ENCODE results near the gene ADAMTS9.

Gene ADAMTS9, protein sequence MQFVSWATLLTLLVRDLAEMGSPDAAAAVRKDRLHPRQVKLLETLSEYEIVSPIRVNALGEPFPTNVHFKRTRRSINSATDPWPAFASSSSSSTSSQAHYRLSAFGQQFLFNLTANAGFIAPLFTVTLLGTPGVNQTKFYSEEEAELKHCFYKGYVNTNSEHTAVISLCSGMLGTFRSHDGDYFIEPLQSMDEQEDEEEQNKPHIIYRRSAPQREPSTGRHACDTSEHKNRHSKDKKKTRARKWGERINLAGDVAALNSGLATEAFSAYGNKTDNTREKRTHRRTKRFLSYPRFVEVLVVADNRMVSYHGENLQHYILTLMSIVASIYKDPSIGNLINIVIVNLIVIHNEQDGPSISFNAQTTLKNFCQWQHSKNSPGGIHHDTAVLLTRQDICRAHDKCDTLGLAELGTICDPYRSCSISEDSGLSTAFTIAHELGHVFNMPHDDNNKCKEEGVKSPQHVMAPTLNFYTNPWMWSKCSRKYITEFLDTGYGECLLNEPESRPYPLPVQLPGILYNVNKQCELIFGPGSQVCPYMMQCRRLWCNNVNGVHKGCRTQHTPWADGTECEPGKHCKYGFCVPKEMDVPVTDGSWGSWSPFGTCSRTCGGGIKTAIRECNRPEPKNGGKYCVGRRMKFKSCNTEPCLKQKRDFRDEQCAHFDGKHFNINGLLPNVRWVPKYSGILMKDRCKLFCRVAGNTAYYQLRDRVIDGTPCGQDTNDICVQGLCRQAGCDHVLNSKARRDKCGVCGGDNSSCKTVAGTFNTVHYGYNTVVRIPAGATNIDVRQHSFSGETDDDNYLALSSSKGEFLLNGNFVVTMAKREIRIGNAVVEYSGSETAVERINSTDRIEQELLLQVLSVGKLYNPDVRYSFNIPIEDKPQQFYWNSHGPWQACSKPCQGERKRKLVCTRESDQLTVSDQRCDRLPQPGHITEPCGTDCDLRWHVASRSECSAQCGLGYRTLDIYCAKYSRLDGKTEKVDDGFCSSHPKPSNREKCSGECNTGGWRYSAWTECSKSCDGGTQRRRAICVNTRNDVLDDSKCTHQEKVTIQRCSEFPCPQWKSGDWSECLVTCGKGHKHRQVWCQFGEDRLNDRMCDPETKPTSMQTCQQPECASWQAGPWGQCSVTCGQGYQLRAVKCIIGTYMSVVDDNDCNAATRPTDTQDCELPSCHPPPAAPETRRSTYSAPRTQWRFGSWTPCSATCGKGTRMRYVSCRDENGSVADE (N-terminal part only)

DNA sequence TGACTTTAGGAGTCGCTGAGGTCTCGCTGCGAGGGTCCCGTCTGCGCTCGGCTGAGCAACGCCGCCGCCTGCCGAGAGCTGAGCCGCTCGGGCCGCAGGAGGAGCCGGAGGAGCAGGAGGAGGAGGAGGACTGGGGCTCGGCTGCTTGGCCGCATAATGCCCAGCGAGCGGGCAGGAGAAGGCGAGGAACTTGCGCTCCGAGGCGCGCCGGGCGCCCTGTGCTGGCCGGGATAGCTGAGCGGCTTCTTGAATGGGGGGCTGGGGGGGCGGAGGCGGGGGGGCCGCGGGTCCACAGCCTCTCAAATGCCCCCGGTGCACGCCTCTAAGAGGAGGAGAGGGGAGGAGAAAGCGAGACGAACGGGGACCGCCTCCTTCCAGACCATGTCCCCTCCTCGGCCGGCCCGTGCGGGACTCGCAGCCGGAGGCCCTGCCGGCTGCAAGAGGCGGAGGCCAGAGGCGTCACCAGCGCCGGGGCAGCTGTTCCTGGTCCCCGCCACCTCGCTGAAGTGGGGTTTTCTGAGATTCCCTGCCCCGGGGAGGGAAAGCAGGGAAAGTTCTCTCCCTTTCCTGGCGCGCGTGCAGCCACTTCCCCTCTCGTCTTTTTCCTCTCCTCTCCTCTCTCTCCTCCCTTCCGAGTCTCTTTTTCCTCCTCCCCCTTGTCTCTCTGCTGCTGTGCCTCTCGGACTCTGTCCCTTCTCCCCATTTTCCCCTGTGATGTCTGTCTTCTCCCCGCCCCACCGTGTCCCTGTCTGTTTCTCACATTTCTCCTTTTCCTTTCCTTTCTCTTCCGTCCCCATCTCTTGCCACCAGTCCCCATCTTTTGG lies at the start of gene ADAMTS9:
ADAMTS9 (minus strand) TSS at position 220 of the 824 bp plus-strand sequence. CDS start 343 bp downstream, outside the sequence.
- no peak for ATAC-seq

DNA sequence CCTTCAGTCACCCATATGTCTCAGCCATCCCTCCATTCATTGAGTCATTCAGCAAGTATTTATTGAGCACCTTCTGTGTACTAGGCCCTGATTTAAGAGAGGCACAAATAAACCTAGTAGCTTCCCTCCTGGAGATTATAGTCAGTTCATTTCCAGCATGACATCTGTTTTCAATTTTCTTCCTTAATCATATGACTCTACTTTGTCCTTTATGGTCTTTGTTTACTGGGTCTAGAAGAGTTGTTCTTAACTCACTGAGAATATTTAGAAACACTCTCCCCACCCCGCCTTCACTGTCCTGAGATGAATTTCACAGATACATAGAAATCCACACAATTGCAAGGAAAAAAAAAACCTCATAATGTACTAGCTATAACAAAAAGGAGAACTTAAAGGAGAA lies 44.8 kb upstream of the ADAMTS9 start:
- ATAC-seq, result no peak

GRCh38 chr3:64730681-64731080 lies 42.9 kb upstream of the ADAMTS9 start:
- no peak for ATAC-seq

- ATAC-seq, result no peak
Observed at GRCh38 chr3:64728994-64729393, 41.2 kb upstream of the ADAMTS9 start.

DNA sequence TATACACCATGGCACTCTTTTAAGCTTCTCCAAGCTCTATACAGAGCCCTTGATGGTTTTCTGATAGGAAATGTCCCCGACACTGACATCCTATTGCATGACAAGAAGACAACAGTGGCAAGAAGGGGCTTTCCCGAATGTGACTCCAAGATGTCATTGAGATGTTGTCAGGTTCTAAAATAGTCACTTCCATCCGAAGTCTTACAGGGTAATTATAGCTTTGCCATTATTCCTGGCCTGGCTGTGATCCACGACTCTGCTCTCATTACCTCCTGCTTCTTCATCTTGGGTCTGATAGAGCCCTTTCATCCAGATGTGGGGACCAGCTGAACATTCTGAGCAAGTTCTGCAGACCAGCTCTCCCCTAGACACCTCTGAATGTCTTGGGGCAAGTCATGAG lies 40.6 kb upstream of the ADAMTS9 start:
- no peak for ATAC-seq

- ATAC-seq, result no peak
Observed at GRCh38 chr3:64726414-64727090, 38.8 kb upstream of the ADAMTS9 start.

- no peak for ATAC-seq
Observed at GRCh38 chr3:64718976-64719375, 31.2 kb upstream of the ADAMTS9 start.

GRCh38 chr3:64717872-64718613 lies 30.2 kb upstream of the ADAMTS9 start:
- no peak for ATAC-seq

DNA sequence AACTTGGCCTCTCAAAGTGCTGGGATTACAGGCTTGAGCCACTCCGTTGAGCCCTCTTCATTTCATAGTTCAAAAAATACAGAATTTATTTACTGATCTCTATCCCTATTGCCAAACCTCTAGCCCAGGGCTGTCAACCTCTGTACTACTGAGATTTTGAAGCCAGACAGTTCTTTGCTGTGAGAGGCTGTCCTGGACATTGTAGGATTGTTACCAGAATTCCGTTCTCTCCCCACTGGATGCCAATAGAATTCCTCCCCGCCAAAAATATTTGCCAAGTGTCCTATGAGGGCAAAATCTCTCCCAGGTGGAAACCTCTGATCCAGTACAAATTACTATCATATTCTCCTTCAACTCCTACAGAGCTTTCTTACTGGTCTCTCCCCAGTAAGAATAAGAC lies 29.6 kb upstream of the ADAMTS9 start:
- ATAC-seq, result no peak

GRCh38 chr3:64716110-64716710 lies 28.4 kb upstream of the ADAMTS9 start:
- ATAC-seq, result no peak

DNA sequence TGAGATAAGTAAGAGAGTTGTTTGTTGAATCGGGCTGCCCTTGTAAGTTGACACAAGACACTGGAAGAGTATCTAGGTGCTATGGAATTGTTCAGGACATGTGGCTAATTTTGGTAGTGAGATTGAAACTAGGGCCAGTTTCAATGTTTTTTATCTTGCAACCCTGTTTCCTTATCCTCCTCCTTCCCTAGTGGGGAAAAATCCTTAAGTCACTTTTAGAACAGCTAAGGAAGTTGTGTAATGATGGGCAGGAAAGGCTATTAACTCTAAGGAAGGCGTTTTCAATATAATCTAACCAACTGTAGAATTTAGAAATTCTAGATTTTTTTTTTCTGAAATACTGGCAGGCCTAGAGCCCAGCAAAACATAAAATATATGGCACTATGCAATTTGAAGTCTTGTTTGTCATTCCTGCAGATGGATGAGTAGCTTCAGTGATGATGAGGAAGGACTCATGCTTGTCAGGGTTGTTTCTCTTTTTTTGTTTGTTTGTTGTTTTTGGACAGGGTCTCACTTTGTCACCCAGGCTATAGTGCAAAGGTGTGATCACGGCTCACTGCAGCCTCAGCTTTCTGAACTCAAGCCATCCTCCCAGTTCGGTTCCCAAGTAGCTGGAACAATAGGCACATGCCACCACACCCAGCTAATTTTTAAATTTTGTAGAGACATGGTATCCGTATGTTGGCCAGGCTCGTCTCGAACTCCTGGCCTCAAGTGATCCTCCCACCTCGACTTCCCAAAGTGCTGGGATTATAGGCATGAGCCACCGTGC lies 27.6 kb upstream of the ADAMTS9 start:
- ATAC-seq, result no peak

DNA sequence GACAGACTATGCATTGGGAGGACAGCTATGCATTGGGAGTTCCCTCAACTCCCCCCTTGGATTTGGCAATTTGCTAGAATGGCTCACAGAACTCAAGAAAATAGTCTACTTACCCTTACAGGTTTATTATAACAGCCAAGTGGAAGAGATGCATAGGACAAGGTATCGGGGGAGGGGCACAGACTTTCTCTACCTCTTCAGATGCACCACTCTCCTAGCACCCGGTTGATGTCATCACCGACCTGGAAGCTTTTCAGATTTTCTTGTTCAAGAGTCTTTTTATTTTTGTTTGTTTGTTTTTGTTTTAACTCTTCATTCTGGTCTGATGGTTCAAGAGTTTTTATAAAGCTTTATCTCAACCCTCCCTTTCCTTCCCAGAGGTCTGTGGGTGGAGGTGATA lies 20.7 kb upstream of the ADAMTS9 start:
- no peak for ATAC-seq

- no peak for ATAC-seq
Observed at GRCh38 chr3:64705946-64706345, 18.1 kb upstream of the ADAMTS9 start.

DNA sequence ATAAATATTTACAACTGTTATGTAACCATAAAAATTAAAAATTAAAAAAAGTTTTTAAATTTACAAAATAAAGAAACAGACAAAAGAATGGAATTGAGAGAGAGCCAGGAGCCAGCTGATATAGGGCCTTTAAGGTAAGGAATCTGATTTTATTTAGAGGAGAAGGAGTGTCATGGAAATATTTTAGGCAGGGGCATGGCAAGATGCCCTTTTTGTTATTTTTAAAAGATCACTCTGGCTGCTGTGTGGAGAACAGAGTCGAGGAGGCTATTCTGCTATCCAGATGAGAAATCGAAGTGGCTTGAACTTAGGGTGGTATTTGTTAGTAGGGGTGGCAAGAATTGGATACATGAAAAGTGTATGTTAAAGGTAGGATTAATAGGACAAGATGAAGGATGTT lies 9.1 kb upstream of the ADAMTS9 start:
- no peak for ATAC-seq

GRCh38 chr3:64694114-64694513 lies 6.3 kb upstream of the ADAMTS9 start:
- no peak for ATAC-seq

- ATAC-seq, result no peak
Observed at GRCh38 chr3:64693031-64693430, 5.2 kb upstream of the ADAMTS9 start.

DNA sequence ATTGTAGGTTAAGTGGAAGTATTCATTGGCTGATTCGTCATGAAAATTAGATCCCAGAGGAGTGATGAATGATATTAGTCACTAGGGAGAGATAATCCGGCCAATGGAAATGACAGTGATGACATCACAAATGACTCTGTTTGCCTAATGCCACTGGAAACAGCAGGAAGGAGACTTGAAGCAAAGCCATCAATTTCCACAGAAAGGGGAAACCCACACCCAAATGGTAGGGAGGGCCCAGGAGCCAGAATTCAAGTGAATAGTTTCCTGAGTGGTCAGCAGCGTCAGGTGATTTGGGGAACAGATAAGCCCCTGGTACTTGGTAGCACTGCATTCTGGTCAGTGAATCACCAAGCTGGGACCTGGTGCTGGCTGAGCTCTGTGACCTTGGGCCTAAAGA lies 3.3 kb upstream of the ADAMTS9 start:
- no peak for ATAC-seq

DNA sequence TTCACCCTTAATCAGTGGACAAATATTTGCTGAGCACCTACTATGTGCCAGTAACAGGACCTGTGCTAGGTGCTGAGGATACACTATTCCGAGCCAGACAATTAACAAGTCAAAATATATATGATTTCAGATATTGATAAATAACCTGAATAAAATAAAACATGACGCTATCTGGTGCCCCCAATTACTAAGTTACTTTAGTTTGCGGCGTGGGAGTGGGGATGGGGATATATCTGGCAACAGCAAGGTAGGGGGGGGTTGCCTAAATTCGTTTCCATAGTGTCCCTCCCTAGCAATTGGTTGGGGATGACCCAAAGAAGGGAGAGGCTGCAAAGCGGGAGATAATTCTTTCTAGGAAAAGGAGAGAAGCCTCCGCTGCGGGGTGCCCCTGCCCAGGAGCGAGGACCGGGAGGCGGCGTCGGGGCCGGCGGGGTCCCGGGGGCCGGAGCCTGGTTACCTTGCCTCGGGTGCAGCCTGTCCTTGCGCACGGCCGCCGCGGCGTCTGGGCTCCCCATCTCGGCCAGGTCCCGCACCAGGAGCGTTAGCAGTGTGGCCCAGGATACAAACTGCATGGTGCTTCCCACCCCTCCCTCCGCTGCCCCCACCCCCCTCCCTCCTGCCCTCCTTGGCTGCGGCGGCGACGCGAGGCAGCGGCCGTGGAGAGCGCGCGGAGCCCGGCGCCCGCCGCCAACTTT lies 567 bp downstream of the ADAMTS9 start:
- no peak for ATAC-seq

GRCh38 chr3:64686446-64686908 lies 1.3 kb downstream of the ADAMTS9 start:
- no peak for ATAC-seq
